ENCODE results near the gene C1QTNF8.

The C1QTNF8 gene

DNA sequence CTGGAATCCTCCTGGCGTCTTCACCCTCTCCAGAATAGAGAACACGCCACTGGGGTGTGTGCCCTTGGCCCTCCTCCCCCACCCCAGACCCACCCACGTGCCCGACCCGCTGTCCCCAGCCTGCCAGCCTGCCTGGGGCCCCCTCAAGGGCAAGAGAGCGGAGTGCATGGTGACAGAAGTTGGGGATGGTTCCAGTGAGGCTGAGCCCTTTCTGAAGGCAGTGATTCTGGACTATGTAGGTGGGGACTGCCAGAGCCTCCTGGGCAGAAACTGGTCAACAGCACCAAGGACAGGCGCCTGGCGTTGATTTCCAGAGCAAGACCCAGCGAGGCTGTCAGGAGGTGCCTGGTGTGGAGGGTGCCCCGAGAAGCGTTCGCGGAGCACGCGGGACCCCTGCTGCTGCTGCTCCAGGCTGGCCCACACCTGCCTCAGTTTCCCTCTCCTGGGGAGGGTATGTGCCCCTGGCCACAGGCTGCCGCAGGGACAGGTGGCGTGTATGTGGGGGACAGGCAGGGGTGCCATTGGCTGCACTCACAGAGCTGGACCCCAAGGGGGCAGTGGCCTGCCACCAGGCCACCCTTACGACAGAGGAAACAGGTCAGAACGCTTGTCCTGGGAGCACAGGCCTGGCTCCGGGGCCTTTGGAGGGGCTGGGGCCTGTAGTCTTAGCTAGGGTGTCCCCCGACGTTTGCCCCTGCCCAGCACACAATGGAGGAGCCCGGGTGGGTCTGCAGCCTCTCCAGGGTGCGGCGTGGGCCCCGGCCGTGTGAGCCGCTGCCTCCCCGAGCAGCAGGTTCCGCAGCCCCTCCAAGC lies 22.3 kb downstream of the C1QTNF8 start:
- no peak for DNase-seq

- DNase-seq = no peak
Measured at GRCh38 chr16:1073262-1073558, 22.8 kb downstream of the C1QTNF8 start.

DNA sequence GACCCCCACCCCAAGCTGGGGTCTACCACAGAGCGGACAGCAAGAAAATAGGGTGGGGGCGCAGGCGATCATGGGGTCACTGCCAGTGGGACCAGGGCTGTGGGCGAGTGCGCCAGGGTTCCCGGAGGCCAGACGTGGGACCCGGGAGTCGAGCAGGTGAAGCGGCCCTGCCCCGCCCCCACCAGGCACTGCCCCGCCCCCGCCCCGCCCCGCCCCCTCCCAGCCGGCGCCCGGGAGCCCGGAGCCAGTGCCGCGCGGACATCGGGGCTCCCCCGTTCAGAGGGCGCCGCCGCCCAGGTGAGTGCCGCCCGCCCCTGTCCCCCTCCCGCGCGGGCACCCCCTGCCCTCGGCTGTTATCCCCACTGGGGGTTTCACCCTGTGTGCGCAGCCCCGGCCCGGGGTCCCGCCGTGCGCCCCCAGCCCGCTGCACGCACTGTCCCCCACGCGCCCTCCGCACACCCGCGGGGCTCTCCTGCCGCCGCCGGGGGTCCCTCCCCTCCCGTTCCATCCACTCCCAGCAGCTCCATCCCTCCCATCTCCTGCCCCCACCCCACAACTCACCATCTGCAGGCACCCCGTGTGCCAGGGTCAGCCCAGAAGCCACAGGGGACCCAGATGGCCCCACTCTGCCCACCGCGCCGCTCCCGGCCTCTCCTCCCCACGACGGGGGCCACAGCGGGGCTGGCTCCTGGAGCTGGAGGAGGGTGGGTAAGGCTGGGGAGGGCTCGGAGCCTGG lies 23.4 kb downstream of the C1QTNF8 start, which contains the start of gene SSTR5:
Gene SSTR5, plus strand, starts transcription at position 222 of the 736 bp plus-strand sequence. CDS start 6,122 bp downstream, outside the sequence.
- DNase-seq = no peak

GRCh38 chr16:1071561-1072225 lies 24.4 kb downstream of the C1QTNF8 start:
- DNase-seq = no peak

- DNase-seq = no peak
Measured at GRCh38 chr16:1070864-1071408, 25.1 kb downstream of the C1QTNF8 start.

DNA sequence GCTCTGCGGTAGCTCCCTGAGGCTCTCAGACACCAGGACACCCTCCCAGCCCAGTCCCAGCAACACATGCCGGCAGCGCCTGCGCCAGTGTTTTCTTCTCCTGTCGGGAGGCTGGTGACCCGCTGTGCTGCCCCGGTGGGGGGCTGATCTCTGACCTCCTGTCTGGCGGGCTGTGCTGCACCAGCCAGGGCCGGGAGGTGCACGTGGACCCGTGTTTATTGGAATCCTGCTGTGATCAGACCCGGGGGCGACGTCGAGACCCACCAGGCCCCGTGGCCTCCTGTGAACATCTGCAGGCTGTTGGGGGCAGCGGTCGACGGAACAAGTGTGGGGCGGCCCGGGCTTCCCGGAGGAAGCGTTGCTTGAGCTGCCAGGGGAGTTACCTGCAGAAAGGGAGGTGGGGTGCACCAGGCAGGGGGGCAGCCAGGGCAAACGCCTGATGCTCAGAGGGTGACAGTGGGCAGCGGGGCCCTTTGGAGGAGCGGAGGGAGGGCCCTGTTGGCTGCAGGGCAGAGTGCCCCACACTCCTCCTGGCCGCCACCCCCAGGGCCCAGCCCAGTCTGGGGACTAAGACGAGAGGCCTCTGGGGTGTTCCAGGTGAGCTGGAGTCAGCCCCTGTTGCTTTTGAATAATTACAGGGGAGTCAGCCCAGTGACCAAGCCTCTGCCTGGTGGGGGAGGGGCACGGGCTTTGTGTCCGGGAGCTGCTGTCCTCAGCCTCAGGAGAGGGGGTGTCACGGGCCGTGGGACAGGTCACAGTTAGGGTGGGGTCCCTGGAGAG lies 25.8 kb downstream of the C1QTNF8 start:
- DNase-seq = no peak

DNA sequence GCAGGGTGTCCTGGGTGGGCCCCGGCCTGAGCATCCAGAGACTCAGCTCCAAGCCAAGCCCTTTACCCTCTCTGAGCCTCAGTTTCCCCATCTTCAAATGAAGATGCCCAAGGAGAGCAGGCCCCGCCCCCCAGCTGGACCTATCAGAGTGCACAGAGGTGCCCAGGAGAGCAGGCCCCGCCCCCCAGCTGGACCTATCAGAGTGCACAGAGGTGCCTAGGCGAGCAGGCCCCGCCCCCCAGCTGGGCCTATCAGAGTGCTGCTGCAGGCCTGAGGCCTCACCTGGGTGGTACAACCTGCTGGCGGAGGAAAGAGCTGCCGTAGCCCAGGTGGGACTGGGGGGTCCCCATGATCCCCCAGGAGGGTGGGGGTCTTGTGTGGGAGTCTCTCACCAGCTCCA lies 26.9 kb downstream of the C1QTNF8 start:
- peak; percentile 44 for DNase-seq

DNA sequence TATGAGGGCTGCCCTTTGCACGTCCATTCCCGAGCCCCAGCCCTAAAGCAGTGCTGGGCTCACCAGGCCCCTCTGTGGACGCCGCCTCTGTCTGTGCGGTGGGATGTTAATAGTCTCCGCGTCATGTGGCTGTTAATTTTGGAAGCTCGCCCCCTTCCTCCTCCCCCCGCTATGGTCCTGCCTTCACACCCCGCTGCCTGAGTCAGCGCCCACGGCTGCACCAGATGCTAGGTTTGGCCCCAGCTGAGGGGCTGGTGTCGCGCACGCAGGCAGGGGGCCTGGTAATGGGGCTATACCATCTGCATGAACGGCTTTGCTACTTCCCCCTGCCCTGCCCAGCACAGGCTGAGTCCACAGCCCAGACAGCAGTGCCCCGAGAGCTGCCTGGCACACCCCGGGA lies 27.6 kb downstream of the C1QTNF8 start:
- no peak for DNase-seq

DNA sequence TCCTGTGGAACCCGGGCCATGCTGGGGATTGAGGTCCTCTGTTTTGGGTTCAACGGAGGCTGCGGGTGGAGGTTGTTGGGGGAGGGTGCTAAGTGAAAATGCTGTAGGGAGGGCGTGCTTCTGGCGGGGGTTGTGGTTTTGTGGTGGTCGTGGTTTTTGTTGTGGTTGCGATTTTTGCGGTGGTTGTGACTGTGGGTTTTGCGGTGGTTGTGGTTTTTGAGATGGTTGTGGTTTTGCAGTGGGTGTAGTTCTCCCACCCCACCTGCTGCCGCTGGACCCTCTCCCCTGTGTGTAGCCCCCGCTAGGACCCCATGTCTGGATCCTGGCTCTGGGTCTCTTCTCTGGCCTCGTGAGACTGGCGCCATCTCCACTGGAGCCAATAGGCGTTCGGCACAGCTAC lies 28.4 kb downstream of the C1QTNF8 start:
- no peak for DNase-seq

DNA sequence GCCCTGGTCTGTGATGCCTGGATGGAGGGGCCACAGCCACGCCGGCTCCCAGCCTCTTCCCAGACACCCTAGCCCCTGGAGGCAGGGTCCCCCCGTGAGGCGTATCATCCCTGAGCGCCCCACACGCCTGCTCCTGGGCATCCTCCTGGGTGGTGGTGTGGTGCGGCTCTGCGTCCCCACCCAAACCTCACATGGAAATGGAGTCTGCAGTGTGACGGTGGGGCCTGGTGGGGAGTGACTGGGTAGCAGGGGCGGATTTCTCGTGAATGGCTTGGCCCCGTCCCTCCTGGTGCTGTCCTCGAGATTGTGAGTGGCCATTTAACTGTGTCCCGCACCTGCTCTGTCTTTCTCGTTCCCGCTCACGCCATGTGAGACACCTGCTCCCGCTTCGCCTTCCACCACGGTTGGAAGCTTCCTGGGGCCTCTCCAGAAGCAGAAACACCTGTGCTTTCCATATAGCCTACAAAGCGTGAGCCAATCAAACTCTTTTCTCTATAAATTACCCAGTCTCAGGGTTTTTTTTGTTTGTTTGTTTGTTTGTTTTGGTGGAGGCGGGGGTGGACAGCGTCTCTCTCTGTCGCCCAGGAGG lies 29.4 kb downstream of the C1QTNF8 start:
- DNase-seq = no peak

GRCh38 chr16:1065469-1066128 lies 30.4 kb downstream of the C1QTNF8 start:
- DNase-seq = no peak

DNA sequence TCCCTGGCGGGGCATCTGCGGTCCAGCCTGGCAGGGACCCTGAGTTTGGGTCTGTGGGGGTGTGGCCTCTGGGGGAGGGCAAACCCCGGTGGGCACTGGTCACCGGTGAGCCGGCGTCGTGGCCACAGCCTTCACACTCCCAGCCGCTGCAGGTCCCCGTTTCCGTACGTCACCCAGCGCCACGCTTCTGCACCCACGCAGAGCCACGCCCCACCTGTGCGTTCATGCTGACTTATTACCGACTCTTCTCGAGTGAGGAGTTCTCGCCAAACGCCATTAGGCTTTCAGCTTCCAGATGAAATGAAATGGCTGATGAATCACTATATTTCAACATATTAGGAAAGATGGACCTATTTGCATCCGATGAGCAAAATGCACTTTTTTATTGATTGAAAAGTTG lies 32.3 kb downstream of the C1QTNF8 start:
- no peak for DNase-seq

- DNase-seq = no peak
Measured at GRCh38 chr16:1062895-1063294, 33.1 kb downstream of the C1QTNF8 start.

- DNase-seq = no peak
Measured at GRCh38 chr16:1061769-1062505, 34.1 kb downstream of the C1QTNF8 start.

DNA sequence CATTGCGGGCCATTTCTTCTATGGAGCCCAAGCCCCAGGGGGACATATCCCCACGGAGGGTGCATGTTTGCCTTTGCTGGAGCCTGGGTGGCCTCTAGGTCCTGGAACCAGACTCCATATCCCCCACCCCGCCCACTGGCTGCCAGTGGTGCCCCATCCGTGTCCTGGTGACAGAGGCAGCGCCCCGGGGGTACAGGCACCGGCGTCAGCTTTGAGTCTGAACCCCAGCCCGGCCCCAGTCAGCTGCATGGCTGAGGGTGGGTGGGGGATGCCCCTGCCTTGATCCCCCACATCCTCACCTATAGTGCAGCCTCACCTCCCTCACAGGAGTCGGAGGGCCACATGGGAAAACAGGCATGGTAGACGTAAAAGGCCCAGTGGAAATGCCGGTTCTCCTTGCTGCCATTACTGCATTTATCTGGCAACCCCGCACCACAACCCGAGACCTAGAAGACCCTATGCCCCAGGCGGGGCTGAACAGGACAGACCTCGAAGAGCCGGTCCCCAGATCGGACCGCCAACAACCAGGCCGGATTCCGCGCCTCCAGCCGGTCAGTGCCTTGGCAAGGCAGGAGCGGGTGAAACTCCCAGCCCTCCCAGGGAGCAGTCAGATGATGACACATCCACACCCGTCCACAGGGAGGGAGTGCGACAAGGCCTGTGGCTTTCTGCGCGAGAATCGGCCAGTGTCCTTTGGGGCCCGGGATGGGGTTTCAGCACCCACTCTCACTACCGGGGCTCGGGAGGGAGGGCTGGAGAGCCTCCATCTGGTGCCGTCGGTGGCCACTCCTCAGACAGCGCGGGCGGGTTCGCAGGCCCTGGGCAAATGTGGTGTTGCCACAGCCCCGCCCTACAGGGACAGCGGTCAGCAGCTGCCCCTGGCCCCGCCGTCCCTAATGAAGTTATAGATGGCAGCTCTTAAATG lies 35.4 kb downstream of the C1QTNF8 start:
- DNase-seq = no peak

GRCh38 chr16:1059310-1059709 lies 36.7 kb downstream of the C1QTNF8 start:
- DNase-seq = no peak

DNA sequence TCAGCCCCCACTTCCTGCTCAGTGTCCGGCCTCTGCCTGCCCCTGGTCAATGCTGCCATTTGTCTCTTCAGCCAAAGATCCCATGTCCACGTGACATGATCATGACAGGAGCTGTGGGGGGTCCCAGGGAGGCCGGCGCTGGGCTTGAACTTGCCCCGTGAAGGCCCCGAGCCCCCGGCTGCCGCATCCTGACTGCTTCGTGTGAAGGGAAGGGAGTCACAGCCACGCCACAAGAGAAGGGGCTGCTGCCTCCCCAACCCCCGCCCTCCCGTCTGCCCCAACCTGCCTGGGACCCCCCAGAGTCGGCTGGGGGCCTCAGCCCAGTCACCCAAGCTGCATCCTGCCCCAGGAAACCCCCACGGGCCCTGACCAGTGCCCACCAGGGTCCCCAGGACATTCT lies 37.8 kb downstream of the C1QTNF8 start:
- no peak for DNase-seq

GRCh38 chr16:1057252-1057932 lies 38.7 kb downstream of the C1QTNF8 start:
- DNase-seq = peak; percentile 92

GRCh38 chr16:1056196-1056595 lies 39.8 kb downstream of the C1QTNF8 start:
- DNase-seq = no peak
